HCT116 (cell line): ENCODE results near the gene SHANK3. TPM values are rescaled to one million over a fixed set of nuclear protein-coding genes. Genes with fewer than 3 reads are reported as not detected.

ENCODE experiments used
- ATAC-seq: fragments of 200-7000 bp; cut with Tn5 transposase; 2 replicates; pipeline ENCODE4 v1.9.1; 2020; ENCODE audit warnings: mild to moderate bottlenecking, moderate library complexity
- BruUV-seq: library from RNA; stranded (reverse); fragments of 400-500 nt; replicated peaks from 2 replicates; lab custom pipeline; 2021; lab: Mats Ljungman, UMichigan
- CTCF ChIA-PET: fragments of 300-600 bp; sonication (Branson Sonifier 250); formaldehyde crosslinking; loops from one replicate; lab custom pipeline; 2021; ENCODE audit warnings: antibody characterized with exemption; lab: Charles Lee
- POLR2A ChIA-PET: fragments of 300-600, 350-600 bp; sonication (Branson Sonifier 250); formaldehyde crosslinking; loops from one replicate; lab custom pipeline; 2021; ENCODE audit warnings: antibody characterized with exemption; lab: Charles Lee
- RAD21 ChIA-PET, 2 experiments: fragments of 300-600 bp; sonication (Branson Sonifier 250); formaldehyde crosslinking; loops; one replicate each; lab custom pipeline; 2023; ENCODE audit warnings: low total read pairs in 2 of 2; ENCODE audit not compliant: uncharacterized antibody in 2 of 2, unreplicated experiment in 2 of 2, low non-redundant PET in 1 of 2; lab: Charles Lee
- DNase-seq: peaks from one replicate; pipeline ENCODE4 v3.0.0-alpha.2; 2010; ENCODE audit warnings: low read depth, low spot score
- H2AFZ ChIP-seq: fragments of 200-600 bp; shearing (Covaris generic), sonication (generic); 2 replicates; pipeline ENCODE4 v1.6.1; 2017; ENCODE audit warnings: low read depth, mixed run types, mixed read lengths, antibody characterized with exemption, low read length; ENCODE audit not compliant: poor library complexity, severe bottlenecking
- H3K27ac ChIP-seq: 2 replicates; pipeline ENCODE4 v1.5.1; 2012; ENCODE audit warnings: low read depth, low read length
- H3K27me3 ChIP-seq: fragments of 200-600 bp; sonication (generic); 2 replicates; pipeline ENCODE4 v1.6.1; 2016; ENCODE audit warnings: mixed run types, low read length, mixed read lengths; ENCODE audit not compliant: insufficient read depth
- H3K36me3 ChIP-seq, 2 experiments: fragments of 200-500 bp in 1 of 2; fragments of 200-600 bp in 1 of 2; sonication (Bioruptor generic) in 1 of 2; sonication (generic) in 1 of 2; 2 replicates each; pipeline versions ENCODE4 v1.5.1 to v1.6.1; 2014 to 2016; ENCODE audit warnings: low read length in 2 of 2, inconsistent platforms in 1 of 2, mixed read lengths in 1 of 2, mixed run types in 1 of 2; ENCODE audit not compliant: insufficient read depth in 2 of 2, control insufficient read depth in 1 of 2
- H3K4me1 ChIP-seq, 2 experiments: fragments of 200-600 bp in 1 of 2; sonication (generic) in 1 of 2; 2 replicates each; pipeline versions ENCODE4 v1.5.1 to v1.6.1; 2012 to 2017; ENCODE audit warnings: low read length in 2 of 2, inconsistent platforms in 1 of 2, mild to moderate bottlenecking in 1 of 2, mixed read lengths in 1 of 2, mixed run types in 1 of 2, moderate library complexity in 1 of 2; ENCODE audit not compliant: insufficient read depth in 2 of 2, control insufficient read depth in 1 of 2
- H3K4me2 ChIP-seq: fragments of 200-600 bp; sonication (generic); 2 replicates; pipeline ENCODE4 v1.6.1; 2017; ENCODE audit warnings: mixed run types, low read length, mixed read lengths
- H3K4me3 ChIP-seq, 2 experiments: fragments of 200-600 bp in 1 of 2; sonication (generic) in 1 of 2; replicated peaks in 1 of 2; 2 replicates each; pipeline ENCODE4 v1.5.1; 2011 to 2016; ENCODE audit warnings: low read length in 2 of 2, control low read depth in 1 of 2, low read depth in 1 of 2, mild to moderate bottlenecking in 1 of 2, mixed read lengths in 1 of 2, mixed run types in 1 of 2
- H3K79me2 ChIP-seq: fragments of 200-600 bp; sonication (generic); 2 replicates; pipeline ENCODE4 v1.6.1; 2017; ENCODE audit warnings: mild to moderate bottlenecking, mixed run types, low read length, moderate library complexity, mixed read lengths; ENCODE audit not compliant: insufficient read depth
- H3K9ac ChIP-seq: fragments of 200-600 bp; sonication (generic); 2 replicates; pipeline ENCODE4 v1.6.1; 2016; ENCODE audit warnings: low read length, mixed read lengths
- H3K9me2 ChIP-seq: fragments of 200-600 bp; sonication (generic), shearing (Covaris generic); 2 replicates; pipeline ENCODE4 v1.6.1; 2017; ENCODE audit warnings: mixed run types, mild to moderate bottlenecking, moderate library complexity; ENCODE audit not compliant: insufficient read depth
- H3K9me3 ChIP-seq, 2 experiments: fragments of 200-500 bp in 1 of 2; fragments of 200-600 bp in 1 of 2; sonication (Bioruptor generic) in 1 of 2; sonication (generic) in 1 of 2; 2 replicates each; pipeline ENCODE4 v1.6.1; 2014 to 2017; ENCODE audit warnings: low read length in 2 of 2, mixed read lengths in 2 of 2, inconsistent platforms in 1 of 2, low read depth in 1 of 2, mild to moderate bottlenecking in 1 of 2, mixed run types in 1 of 2, moderate library complexity in 1 of 2; ENCODE audit not compliant: control insufficient read depth in 1 of 2, insufficient read depth in 1 of 2
- H4K20me1 ChIP-seq: fragments of 200-600 bp; sonication (generic), shearing (Covaris generic); 2 replicates; pipeline ENCODE4 v1.6.1; 2017; ENCODE audit warnings: mixed run types, mild to moderate bottlenecking, moderate library complexity; ENCODE audit not compliant: insufficient read depth
- ATF3 ChIP-seq: IDR thresholded peaks from 2 replicates; pipeline ENCODE4 v1.6.1; 2012
- CBX3 ChIP-seq: IDR thresholded peaks from 2 replicates; pipeline ENCODE4 v1.6.1; 2012; ENCODE audit warnings: low read depth
- CEBPB ChIP-seq: IDR thresholded peaks from 2 replicates; pipeline ENCODE4 v1.6.1; 2012; ENCODE audit warnings: low read depth
- CTCF ChIP-seq, 3 experiments: fragments of 200-600 bp in 1 of 3; sonication (generic) in 1 of 3; IDR thresholded peaks in 2 of 3; conservative IDR thresholded peaks in 1 of 3; 2 replicates each; pipeline ENCODE4 v1.5.1; 2012 to 2017; ENCODE audit warnings: low read depth in 2 of 3, low read length in 2 of 3, antibody characterized with exemption in 1 of 3, borderline replicate concordance in 1 of 3, control low read depth in 1 of 3, mild to moderate bottlenecking in 1 of 3, mixed read lengths in 1 of 3, mixed run types in 1 of 3, moderate library complexity in 1 of 3; ENCODE audit not compliant: insufficient read depth in 1 of 3
- EGR1 ChIP-seq: IDR thresholded peaks from 2 replicates; pipeline ENCODE4 v1.6.1; 2012; ENCODE audit warnings: low read depth
- ELF1 ChIP-seq: IDR thresholded peaks from 2 replicates; pipeline ENCODE4 v1.6.1; 2012; ENCODE audit warnings: low read depth, borderline replicate concordance
- EZH2 ChIP-seq: fragments of 200-600 bp; sonication (generic); IDR thresholded peaks from 2 replicates; pipeline ENCODE4 v1.6.1; 2017; ENCODE audit warnings: antibody characterized with exemption, mixed run types
- FOSL1 ChIP-seq: IDR thresholded peaks from 2 replicates; pipeline ENCODE4 v1.6.1; 2012; ENCODE audit warnings: low read depth
- JUND ChIP-seq: IDR thresholded peaks from 2 replicates; pipeline ENCODE4 v1.6.1; 2012
- POLR2A ChIP-seq: IDR thresholded peaks from 2 replicates; pipeline ENCODE4 v1.7.0; 2011; ENCODE audit warnings: borderline replicate concordance; ENCODE audit not compliant: insufficient read depth, insufficient read length; ENCODE audit errors: extremely low read depth
- RAD21 ChIP-seq: IDR thresholded peaks from 2 replicates; pipeline ENCODE4 v1.6.1; 2012; ENCODE audit warnings: low read depth, mild to moderate bottlenecking
- SIN3A ChIP-seq: IDR thresholded peaks from 2 replicates; pipeline ENCODE4 v1.6.1; 2012; ENCODE audit warnings: low read depth
- SP1 ChIP-seq: IDR thresholded peaks from 2 replicates; pipeline ENCODE4 v1.6.1; 2012; ENCODE audit warnings: low read depth
- TCF7L2 ChIP-seq: IDR thresholded peaks from 2 replicates; pipeline ENCODE4 v1.7.0; 2011; ENCODE audit warnings: borderline replicate concordance, inconsistent platforms; ENCODE audit not compliant: insufficient read depth, insufficient read length; ENCODE audit errors: extremely low read depth
- ZFX ChIP-seq: fragments of 450-650 bp; IDR thresholded peaks from 2 replicates; pipeline ENCODE4 v1.6.1; 2017
- intact Hi-C: fragments of 100-400 bp; cut with micrococcal nuclease; formaldehyde crosslinking; loops from 2 replicates; pipeline ENCODE4 v1.10.0; 2022
- total RNA-seq: library from RNA; stranded (reverse); gene quantifications from one replicate; pipeline ENCODE4 v1.2.1, GENCODE V29; 2021; ENCODE audit not compliant: unreplicated experiment
- TF ChIP-seq, protein P1 (sequence below): IDR thresholded peaks from 2 replicates; pipeline ENCODE4 v1.6.1; 2012
- TF ChIP-seq, protein P2 (sequence below): IDR thresholded peaks from 2 replicates; pipeline ENCODE4 v1.6.1; 2012; ENCODE audit warnings: low read depth

SHANK3 gene
- total RNA-seq, 1 experiment from 2014 or later, result 16.0 TPM

GRCh38 chr22:50626850-50627641 lies 45.6 kb upstream of the SHANK3 start:
- Histone ChIP-seq H3K9me3 (no peaks in the 10 kb centered on the region), H3K79me2 (no peaks in the 10 kb centered on the region), H3K9ac (peak overlapping the region; percentile 75), H3K4me2 (peak overlapping the region; percentile 99), H3K4me1 (peaks cover 10 to 42% of the 10 kb centered on the region in 2 experiments; a peak in 3 of 4 replicates), H3K36me3 (no peaks in the 10 kb centered on the region), H4K20me1 (no peaks in the 10 kb centered on the region), H3K9me2 (no peaks in the 10 kb centered on the region), H3K27me3 (0 out of 2 replicates have a peak, but pooled peaks cover under 1% of the 10 kb centered on the region), H2AFZ (no peak overlapping the region), H3K4me3 (peak overlapping the region; percentile 71 to 88), H3K27ac (peak overlapping the region; percentile 61)
- ChIA-PET CTCF (interaction anchor here (0.9 to 1.2 kb wide), 2 partner anchors 64 to 67 kb away, joined by 3 read pairs; no protein-coding TSS in a partner anchor), RAD21 (no interaction called here), POLR2A (no interaction called here)
- DNase-seq, result no peak
- no TSS peak for BruUV-seq
- TF ChIP-seq ATF3, result no peak
- no peak; the same call in 1 of the 2 replicates for TF ChIP-seq ZFX
- no peak for TF ChIP-seq RAD21
- TF ChIP-seq SP1, result no peak
- TF ChIP-seq, protein P1, sequence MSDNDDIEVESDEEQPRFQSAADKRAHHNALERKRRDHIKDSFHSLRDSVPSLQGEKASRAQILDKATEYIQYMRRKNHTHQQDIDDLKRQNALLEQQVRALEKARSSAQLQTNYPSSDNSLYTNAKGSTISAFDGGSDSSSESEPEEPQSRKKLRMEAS, result no peak
- TF ChIP-seq TCF7L2, result no peak
- TF ChIP-seq EZH2, result no peak
- TF ChIP-seq FOSL1, result no peak
- no peak for TF ChIP-seq EGR1
- no peak for TF ChIP-seq ELF1
- TF ChIP-seq CEBPB, result no peak
- no peak for TF ChIP-seq POLR2A
- no peak for TF ChIP-seq JUND
- TF ChIP-seq, protein P2, sequence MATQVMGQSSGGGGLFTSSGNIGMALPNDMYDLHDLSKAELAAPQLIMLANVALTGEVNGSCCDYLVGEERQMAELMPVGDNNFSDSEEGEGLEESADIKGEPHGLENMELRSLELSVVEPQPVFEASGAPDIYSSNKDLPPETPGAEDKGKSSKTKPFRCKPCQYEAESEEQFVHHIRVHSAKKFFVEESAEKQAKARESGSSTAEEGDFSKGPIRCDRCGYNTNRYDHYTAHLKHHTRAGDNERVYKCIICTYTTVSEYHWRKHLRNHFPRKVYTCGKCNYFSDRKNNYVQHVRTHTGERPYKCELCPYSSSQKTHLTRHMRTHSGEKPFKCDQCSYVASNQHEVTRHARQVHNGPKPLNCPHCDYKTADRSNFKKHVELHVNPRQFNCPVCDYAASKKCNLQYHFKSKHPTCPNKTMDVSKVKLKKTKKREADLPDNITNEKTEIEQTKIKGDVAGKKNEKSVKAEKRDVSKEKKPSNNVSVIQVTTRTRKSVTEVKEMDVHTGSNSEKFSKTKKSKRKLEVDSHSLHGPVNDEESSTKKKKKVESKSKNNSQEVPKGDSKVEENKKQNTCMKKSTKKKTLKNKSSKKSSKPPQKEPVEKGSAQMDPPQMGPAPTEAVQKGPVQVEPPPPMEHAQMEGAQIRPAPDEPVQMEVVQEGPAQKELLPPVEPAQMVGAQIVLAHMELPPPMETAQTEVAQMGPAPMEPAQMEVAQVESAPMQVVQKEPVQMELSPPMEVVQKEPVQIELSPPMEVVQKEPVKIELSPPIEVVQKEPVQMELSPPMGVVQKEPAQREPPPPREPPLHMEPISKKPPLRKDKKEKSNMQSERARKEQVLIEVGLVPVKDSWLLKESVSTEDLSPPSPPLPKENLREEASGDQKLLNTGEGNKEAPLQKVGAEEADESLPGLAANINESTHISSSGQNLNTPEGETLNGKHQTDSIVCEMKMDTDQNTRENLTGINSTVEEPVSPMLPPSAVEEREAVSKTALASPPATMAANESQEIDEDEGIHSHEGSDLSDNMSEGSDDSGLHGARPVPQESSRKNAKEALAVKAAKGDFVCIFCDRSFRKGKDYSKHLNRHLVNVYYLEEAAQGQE, result no peak
- TF ChIP-seq SIN3A, result no peak
- TF ChIP-seq CBX3, result no peak
- TF ChIP-seq CTCF (IDR thresholded peaks at IDR 0.05 in 2 of 3, conservative IDR thresholded peaks at IDR 0.05 in 1 of 3; ENCODE audit: borderline replicate concordance in 1 of 3, insufficient read depth in 1 of 3, low read depth in 2 of 3, low read length in 2 of 3), result no peak
- intact Hi-C loops, result loop anchor here (2.0 kb wide), 1 partner anchor 64 kb away; no protein-coding TSS in a partner anchor
- no peak for ATAC-seq
